ENCODE measurements around the gene SPOCK3. TPM values are rescaled to one million over a fixed set of nuclear protein-coding genes. Genes with fewer than 3 reads are reported as not detected.
A peak's percentile ranks its signal among the peaks of the same experiment; 100 is the strongest.

SPOCK3 gene
- total RNA-seq, 1 experiment from 2014 or later, result 0.17 TPM

DNA sequence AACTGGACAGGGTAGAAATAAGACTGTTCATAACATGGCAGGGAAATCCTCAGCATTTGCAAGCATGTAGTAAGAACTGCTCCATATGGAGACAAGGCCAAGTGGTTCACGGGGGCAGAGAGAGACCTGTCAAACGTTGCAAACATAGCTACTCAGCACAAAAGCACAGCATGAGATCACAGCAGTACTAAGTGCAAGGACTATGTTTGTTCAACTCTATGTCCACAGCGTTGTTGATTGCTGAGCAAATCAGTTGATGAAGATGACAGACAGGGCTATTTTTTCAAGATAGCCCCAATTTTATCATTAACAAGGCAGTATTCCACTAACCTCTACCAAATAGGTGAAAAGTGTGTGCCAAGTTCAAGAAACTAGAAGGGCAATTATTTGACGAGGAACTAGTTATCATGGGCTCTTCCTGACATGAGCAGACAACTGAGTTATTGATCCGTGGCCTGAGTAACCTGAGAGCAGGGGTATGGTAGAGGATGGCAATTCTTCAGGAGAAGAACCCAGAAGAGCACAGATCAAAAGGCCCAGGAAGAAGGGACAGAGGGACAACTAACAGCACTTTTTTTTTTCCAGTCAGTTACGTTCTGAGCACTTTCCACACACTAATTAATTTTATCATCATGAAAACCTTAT lies 57.4 kb downstream of the SPOCK3 start:
- DNase-seq (ENCODE audit: low spot score), result no peak

DNA sequence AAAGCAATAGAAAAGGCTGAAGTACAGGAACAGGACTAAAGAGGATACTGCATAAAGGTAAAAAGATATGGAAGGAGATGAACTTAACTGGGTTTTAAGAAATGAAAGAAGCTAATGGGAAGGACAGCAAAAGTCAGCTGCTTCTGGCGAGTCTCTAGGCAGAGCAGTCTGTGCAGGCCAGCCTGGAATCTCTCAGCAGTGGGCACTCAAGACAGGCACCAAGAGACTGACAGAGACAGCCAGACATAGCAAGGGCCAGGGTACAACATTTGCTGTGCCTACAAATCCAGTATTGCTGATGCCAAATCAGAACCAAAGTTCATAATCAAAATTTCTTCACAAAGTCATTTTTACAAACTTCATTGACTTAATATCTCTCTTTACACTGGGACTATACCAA lies 62.4 kb downstream of the SPOCK3 start:
- no peak for DNase-seq (ENCODE audit: low spot score)

DNA sequence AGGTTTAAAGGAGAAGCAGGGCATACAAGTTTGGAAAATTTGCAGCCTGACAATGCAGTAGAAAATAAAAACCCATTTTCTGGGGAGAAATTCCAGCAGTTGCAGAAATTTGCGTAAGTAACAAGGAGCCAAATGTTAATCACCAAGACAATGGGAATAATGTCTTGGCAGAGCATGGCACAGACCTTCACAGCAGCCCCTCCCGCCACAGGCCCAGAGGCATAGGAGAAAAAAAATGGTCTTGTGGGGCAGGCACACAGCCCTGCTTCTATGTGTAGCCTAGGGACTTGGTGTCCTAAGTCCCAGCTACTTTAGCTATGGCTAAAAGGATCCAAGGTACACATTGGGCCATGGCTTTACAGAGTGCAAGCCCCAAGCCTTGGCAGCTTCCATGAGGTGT lies 65.7 kb downstream of the SPOCK3 start:
- no peak for DNase-seq (ENCODE audit: low spot score)

DNA sequence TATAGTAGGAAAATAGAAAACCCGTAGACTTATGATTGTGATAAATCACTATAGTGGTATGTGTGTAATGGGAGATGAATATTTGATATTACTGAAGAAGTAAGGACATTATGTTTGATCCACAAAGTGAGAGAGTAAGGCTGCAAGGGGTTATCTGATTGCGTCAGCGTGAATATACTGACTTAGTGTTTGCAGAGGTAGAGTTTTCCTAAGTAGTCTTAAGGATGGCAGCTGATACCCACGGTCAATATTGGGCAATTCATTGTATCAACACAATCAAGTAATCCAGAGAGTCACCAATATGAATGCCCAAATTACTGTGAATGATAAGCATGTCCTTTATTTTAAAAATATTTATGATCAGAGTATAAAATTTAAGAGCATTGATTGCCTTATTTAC lies 83.7 kb downstream of the SPOCK3 start:
- no peak for DNase-seq (ENCODE audit: low spot score)

DNA sequence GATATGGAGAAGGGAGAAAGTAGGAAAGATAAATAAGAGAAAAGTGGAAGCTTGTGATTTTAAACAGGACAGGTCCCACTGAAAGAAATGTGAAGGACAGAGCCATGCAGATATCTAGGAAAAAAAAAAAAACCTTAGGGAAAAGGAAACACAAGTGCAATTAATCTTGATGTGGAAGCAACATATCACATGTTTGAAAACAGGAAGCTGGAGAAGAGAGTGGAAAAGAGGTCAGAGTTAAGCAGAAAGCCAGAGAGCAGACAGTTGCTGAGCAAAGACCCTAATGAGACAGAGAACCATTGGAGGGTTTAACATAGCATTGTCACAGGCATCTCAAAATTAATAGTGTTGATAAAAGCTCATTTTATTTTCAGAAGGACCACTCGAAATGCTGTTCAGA lies 89.7 kb downstream of the SPOCK3 start:
- DNase-seq (ENCODE audit: low spot score), result no peak

DNA sequence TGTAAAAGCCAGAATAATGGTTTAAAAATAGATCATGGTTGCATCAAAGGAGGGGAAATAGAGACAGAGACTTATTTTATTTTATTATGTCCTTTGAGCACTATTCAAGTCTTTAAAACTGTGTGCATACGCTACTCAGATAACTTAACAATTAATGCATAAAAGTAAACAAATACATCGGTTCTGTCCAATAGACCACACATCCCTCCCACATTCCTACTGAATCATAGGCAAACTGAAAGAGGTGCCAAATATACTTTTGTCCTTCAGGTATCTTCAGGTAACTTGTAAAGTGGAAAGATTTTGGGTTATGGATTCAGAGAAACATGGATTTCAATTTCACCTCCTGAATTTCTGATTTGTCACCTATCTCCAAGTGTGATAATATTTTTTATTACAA lies 91.3 kb downstream of the SPOCK3 start:
- no peak for DNase-seq (ENCODE audit: low spot score)

DNA sequence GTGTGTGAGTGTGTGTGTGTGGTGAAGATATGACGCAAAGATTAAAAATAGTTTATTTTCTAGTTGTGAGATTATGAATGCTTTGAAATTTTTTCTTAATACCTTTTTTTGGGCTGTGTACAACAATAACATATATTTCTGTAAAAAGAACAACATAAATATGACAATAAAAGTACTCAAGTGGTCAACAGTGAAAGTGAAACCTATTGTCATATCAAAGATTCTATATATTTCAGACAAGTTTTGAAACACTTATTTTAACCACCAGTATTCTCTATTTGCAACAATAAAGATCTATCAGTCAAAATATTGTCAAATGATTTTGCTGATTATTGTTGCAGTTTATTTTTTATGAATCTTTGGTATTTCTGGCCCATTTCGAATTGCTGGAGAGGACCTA lies 98.0 kb downstream of the SPOCK3 start:
- no peak for DNase-seq (ENCODE audit: low spot score)

DNA sequence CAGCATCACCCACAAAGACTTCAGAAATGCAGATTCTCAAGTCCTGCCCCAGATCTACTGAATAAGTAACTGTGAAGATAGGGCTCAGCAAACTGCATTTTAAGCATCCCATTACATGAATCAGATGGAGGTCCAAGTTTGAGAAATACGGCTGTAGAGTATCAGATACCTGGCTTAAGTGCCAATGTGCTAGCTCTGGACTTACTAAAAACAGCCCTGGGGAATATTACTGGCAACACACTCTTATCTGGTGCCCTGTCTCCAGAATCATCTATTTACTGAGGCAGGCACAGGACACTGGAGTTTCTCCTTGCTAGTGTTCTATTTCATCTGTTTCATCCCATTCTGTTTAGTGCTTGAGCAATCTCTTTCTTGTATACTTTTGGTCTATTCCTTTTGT lies 105.1 kb downstream of the SPOCK3 start:
- DNase-seq (ENCODE audit: low spot score), result no peak

DNA sequence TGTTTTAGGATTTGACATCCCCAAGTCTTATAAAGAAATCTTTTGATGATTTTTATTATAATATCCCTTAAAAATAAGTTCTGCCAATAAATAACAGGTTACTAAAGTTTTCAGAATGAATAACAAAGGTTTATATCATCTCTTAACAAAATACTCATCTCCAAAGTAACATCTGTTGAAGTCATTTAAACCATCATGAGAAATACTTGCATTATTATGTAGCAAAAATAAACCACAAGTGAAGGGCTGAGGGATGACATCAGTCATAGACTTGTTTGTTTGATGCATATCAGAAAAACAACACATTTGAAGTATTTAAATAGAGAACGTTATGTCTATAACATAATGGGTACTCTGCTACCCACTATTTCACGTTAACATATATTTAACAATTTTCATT lies 114.9 kb downstream of the SPOCK3 start:
- DNase-seq (ENCODE audit: low spot score), result no peak

DNA sequence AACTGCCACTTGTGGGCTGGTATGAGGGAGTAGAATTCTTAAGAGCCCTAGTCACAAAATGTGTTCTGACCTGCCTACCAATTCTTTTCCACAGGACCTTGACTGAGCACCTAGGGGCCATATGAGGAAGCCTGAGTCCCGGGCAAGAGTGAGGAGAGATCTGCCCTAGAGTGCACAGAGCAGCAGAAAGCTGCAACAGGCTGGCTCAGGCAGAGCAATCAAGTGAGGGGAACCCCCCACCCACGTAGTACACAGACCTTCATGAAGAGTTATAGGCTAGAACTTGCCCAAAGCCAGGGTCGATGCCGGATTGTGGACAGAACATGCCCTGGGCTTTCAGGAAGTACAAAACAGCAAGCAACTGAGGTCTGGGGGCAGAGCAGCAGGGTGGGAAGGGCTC lies 117.0 kb downstream of the SPOCK3 start:
- DNase-seq (ENCODE audit: low spot score), result no peak

DNA sequence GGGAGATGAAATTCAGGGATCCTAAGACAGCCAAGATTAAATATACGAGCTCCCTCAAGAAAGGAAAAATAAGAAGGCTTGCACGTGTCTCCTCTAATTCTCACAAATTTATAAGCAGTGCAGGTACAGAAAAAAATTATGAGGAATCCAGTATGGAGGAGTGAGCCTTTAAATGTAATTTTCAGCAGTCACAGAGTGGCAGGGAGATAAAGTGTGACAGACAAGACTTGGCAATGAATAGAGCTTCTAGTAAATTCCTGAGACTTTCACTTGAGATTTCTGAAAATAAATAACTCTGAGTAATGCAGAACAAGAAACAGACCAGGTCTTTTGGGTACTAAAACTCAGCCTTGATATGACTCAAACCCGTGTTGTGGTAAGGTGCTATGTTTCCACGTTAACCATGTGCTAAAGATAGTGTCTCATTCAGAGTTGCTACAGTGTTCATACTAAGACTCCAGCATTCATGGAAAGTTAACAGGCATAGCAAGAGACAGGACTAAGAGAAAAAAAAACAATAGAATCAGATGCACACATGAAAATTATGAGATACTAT lies 119.8 kb downstream of the SPOCK3 start:
- DNase-seq (ENCODE audit: low spot score), result no peak

DNA sequence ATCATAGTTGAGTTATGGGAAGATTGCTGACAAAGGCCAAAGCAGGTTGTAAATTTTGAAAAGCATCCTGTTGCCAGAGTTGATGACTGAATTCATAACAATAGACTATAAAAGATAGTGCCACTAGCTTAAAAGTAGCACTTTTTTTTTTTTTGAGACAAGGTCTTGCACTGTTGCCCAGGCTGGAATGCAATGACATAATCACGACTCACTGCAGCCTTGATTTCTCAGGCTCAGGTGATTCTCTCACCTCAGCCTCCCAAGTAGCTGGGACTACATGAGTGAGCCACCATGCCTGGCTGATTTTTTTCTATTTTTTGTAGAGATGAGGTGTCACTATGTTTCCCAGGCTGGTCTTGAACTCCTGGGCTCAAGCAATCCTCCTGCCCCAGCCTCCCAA lies 122.7 kb downstream of the SPOCK3 start:
- no peak for DNase-seq (ENCODE audit: low spot score)

DNA sequence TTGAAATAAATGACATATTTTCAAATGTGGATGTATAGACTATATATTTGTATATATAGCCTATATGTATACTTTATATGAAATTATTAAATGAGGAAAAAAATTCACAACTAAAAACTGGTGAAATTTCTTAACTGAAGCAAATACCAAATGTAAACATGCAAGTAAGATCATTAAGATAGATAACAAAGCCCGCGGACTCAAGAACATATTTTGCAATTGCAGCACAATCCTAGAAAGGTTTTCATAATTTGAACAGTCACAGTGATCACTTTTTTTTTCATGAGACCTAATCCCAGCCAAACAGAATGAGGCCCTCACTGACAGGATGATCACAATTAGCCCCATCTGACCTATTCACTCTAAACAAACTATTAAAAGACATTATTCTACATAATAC lies 123.2 kb downstream of the SPOCK3 start:
- no peak for DNase-seq (ENCODE audit: low spot score)

DNA sequence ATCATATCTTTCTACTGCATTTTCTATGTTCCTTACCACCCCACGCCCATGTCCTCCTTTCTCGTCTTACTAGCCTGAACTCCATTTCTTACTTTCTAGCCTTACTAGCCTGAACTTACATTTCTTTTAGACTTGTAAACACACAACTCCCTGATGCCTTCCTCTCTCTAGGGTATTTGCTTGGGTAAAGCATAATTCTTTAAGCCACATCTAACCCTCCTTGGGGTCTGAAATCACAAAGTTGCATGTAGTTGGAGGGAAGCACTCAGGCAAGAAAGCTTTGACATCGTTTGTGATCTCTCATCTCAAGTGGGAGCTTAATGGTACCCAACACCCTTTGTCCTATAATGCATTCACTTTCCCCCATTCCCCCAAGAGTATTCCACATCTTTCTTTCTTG lies 124.4 kb downstream of the SPOCK3 start:
- no peak for DNase-seq (ENCODE audit: low spot score)

DNA sequence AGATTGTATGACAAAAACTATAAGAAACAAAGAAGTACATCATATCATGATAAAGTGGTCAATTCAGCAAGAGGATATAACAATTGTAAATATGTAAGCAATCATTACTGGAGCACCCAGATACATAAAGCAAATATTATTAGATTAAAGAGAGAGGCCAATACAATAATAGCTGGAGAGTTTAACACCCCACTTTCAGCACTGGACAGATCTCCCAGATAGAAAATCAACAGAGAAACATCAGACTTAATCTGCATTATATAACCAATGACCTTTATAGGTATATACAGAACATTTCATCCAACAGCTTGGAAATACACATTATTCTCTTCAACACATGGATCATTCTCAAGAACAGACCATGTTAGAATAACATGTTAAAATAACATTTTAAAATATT lies 128.4 kb downstream of the SPOCK3 start:
- no peak for DNase-seq (ENCODE audit: low spot score)

DNA sequence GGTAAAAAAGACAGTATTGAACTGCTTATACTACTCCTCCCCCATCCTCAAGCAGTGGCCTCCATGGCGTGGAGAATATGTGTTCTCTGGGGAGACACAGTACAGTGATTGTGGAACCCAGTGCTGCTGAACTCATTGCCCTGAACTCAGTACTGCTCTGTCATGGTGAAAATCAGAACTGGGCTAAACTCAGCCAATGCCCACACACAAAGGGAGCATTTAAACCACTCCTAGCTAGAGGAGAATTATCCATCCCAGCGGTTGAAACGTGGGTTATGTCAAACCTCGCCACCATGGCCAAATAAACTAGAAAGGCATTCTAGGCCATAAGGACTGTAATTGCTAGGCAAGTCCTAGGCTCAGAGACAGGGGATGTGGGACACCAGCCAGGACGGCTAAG lies 131.8 kb downstream of the SPOCK3 start:
- no peak for DNase-seq (ENCODE audit: low spot score)

DNA sequence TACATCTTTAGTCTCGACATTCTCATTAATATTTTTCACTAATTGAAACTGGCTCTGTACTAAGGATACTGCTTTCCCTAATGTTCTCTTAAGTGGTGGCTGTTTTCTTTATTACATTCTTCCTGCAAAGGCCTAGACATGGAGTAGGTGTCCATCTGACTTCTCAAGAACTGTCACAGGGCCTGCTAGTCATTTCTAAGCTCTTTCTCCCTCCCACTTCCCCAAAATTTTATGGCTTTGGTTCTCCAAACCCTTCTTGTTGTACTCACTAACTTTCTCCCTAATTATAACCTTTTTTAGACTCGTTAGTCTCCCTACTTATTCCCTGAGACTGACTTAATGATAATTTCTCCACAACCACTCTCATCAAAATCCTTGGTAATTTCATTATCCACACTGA lies 133.3 kb downstream of the SPOCK3 start:
- no peak for DNase-seq (ENCODE audit: low spot score)

DNA sequence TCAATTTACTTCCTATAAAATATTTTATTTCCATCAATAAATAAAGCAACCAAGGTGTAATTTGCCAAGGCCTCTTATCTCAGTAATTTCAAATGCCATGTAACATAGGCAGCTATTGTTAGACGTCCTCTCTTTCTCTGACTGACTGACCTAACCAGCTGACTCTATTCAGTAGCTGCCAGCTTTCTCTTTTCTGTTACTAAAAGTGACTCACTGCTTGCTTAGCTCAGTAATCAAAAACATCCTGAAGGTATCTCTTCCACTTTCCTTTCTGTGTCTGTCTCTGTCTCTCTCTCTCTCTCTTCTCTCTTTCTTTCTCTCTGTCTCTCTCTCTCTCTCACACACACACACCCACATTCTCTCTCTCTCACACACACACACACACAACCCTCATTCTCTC lies 134.2 kb downstream of the SPOCK3 start:
- DNase-seq (ENCODE audit: low spot score), result peak; percentile 29

DNA sequence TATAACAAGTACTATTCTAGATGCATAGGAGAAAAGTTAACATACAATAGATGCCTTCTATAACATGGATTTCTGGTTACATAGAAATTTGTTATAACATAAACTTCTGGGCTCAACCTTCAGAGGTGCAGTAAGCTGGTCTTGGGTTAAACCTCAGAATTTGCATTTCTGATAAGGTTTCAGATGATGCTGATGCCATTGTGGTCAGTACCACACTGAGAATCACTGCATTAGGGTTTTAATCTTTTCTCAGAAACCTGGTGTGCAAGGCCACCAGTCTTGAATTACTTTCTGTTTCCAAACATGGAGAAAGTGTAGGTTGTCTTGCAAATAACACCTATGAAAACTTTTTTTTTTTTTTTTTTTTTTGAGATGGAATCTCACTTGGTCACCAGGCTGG lies 146.2 kb downstream of the SPOCK3 start:
- DNase-seq (ENCODE audit: low spot score), result no peak

DNA sequence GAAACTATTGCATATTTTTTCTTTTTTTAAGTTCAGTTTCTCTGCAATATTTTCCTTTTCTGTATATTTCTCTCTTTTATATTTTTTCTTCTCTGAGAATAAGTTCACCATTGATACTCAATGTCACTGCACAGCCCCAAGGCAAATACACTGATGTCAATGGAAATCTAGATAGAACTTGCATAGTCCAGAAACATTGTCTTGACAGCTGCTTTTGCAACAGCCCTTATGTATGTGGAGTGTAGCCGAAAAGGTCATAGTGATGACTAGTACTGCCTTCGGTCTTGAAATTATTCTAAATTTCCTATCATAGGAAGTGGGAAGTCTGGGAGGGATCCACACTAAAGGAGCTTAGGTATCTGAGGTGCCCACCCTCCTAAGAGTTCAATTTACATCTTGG lies 150.0 kb downstream of the SPOCK3 start:
- no peak for DNase-seq (ENCODE audit: low spot score)

DNA sequence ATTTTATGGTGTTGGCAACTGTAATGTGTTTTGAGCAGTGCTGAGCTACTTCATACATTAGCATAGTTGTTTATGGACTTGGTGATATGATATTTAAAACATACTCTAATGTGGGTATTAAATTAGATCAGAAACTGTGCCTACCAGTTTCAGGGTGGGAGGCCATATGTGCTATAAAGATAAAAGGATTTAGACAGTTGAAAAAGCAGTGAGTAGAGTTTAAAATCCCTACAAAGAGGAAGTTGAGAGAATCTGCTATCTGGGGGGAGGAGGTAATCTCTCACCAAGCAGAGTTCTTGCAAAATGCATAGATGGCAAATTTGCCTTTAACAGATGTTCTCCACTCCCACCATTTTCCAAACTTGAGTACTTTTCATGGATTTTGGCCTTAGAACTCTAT lies 154.5 kb downstream of the SPOCK3 start:
- no peak for DNase-seq (ENCODE audit: low spot score)

DNA sequence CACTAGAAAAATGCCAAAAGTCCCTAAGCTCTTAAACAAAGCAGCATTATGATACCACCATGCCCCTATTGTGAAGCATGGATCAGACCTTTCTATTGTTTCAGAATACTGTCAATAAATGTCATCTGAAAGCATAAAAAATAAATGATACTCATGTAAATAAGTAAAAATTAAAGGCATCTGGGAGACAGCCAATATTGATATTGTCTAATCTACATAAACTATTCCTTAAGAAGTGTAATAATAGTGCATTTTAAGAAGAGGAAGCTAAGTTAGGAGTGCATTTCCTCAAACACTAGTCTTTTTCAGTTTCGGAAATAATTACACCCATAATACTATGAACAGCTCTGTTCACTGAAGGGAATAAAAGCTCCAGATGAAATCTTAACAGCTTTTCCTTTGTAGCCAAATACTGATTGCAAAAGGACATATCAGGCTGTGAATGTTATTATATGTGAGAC lies 181.6 kb downstream of the SPOCK3 start:
- no peak for DNase-seq (ENCODE audit: low spot score)

DNA sequence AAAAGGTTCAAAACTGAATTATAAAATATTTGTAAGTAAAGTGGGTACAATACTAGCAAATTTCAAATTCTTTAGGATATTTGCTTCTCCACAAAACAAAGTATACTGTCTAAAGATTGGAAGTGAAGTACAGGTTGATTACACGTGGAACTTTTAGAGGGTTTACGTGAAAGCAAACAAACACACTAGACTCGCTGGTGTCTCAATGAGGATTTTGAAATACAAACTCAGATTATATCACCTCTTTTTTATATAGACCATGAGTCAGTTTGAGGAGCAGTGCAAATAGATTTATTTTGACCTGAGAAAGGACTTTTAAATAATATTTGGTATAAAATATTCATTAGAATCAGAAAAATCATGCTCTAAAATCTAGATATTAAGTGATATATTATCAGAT lies 185.0 kb downstream of the SPOCK3 start:
- no peak for DNase-seq (ENCODE audit: low spot score)

DNA sequence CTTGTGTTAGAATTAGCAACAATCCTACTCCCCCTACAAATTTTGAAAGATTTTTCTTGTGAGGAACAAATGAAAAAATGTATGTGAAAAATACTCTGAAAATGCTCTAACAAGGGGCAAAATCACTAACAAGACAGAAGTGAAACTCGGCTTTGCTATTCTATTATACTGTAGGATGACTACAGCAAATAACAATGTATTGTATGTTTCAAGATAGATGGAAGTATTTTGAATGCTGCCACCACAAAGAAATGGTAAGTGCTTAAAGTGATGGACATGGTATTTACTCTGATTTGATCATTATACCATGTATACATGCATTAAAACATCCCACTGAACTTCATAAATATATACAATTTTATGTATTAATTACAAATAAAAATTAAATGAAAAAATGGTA lies 192.8 kb downstream of the SPOCK3 start:
- DNase-seq (ENCODE audit: low spot score), result no peak

All from H4 (cell line).